GM19351 (cell line): ENCODE data around the gene PCBP3.
"Not testable (repeated sequence)": the region's sequence is repeated elsewhere in the genome, so short reads cannot be mapped to it uniquely, and the experiment has no call there.

ENCODE experiments used
- ATAC-seq: cut with Tn5 transposase; IDR thresholded peaks from one replicate; pipeline ENCODE4 v1.9.1; 2021; ENCODE audit warnings: mild to moderate bottlenecking, moderate library complexity; ENCODE audit not compliant: unreplicated experiment

PCBP3 gene

DNA sequence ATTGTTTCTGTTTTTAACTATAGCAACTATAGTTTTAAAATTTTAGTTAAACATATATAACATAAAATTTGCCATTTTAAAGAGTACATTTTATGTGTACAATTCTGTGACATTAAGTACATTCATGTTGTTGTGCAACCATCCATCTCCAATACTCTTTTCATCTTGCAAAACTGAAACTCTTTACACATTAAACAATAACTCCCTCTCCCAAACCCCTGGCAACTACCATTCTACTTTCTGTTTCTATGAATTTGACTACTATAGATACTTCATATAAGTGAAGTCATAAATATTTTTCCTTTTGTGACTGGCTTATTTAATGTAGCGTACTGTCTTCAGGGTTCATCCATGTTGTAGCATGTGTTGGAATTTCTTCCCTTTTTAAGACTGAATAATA, 25.9 kb downstream of the PCBP3 start:
- ATAC-seq = no peak

- ATAC-seq = no peak
Measured at GRCh38 chr21:45670731-45671130, 27.2 kb downstream of the PCBP3 start.

DNA sequence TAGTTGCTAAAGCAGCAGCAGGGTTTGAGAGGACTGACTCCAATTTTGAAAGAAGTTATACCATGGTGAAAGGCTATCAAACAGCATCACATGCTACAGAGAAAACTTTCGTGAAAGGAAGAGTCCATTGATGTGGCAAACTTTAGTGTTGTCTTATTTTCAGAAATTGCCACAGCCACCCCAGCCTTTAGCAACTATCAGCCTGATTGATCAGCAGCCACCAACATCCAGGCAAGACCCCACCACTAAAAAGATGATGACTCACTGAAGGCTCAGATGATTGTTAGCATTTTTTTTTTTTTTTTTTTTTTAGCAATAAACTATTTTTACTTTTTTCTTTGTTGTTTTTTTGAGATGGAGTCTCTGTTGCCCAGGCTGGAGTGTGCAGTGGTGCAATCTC, 35.3 kb downstream of the PCBP3 start:
- ATAC-seq = not testable (repeated sequence)

GRCh38 chr21:45680215-45680614, 36.7 kb downstream of the PCBP3 start:
- ATAC-seq = no peak

DNA sequence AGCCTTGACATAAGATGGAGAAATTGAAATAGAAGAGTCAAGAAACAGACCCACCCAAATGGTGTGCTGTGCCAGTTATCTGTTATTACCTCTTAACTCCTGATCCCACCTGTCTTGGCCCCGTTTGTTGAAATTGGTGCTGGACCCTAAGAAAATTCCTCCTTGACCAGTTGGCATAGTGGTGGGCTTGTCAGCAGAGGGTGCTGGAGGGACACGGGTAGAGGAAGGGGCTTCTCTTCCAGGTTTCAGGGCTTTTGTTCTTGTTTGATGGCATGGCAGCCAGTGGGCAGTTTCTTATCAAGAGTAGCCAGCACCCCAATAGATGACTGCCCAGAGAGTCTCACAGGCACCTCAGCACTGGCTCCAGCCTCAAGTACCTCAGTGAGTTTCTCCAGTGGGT, 51.6 kb downstream of the PCBP3 start:
- ATAC-seq = no peak

DNA sequence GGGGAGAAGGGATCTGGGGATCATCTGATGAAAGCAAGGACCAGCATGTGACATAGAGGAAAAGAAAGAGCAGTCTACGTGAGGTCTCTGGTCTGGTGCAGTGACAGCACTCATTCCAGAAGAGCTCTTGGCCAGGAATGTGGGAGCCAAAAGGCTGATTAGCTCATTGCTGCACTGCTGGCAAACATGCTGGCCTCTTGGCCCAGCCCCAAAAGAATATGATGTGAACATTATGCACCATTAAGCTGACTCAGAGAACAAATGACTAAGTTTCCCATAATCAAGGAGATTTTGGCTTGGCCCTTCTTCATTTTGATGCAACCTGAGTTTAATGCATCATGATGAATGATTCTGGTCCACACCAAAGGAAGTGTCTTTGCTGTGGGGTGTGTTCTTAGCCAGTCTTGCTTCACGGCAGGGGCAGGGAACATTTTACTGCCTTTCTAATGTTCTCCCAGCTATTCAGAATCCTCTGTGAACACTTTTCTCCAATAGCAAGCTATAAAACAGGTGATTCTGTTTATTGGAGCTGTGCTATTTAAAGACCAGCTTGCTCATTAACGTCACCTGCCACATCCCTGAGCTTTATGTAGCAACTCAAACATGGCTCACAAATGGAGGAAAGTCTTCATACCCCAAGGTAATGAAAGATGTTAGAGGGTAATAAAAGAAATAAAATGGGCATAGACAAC, 55.1 kb downstream of the PCBP3 start:
- ATAC-seq = no peak

- no peak for ATAC-seq
Measured at GRCh38 chr21:45699251-45699942, 55.9 kb downstream of the PCBP3 start.

GRCh38 chr21:45699966-45700365, 56.4 kb downstream of the PCBP3 start:
- no peak for ATAC-seq

- no peak for ATAC-seq
Measured at GRCh38 chr21:45700461-45700860, 56.9 kb downstream of the PCBP3 start.

DNA sequence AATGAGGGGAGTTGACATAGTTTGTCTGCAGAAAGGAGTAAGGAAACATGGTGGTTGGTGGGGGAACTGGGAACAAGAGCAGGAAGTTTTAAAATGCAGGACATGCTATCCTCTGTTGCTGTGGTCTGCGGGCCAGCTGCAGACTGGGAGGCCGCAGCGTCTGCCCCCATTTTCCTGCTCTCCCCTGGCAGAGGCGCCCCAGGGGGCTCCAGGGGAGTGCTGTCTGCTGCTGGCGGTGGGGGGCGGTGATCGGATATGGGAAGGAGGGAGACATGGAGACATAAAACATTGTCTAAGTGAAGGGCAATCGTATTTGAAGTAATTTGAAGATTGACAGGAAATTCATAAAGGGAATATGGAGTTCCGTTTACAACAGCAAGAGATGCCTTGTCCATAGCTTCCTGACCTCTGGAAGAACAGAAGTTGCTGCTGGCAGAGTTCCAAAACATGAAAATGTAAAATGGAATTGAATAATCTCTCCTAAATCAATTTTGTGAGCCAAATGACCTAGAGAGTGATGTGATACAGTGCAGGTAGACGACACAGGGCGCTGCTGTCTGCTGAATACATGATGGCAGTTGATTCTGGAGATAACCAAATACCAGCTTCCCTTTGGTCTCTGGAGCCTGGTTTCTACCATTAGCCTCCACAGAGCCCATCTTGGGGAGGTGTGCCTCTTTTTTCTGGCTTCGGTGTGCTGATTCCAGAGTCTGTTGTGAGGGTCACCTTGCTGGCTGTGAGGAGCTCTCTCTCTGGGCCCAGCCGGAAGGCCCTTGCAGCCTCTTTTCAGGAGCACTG, 61.0 kb downstream of the PCBP3 start:
- ATAC-seq = no peak

GRCh38 chr21:45706299-45706698, 62.8 kb downstream of the PCBP3 start:
- no peak for ATAC-seq

- no peak for ATAC-seq
Measured at GRCh38 chr21:45709173-45709572, 65.6 kb downstream of the PCBP3 start.

DNA sequence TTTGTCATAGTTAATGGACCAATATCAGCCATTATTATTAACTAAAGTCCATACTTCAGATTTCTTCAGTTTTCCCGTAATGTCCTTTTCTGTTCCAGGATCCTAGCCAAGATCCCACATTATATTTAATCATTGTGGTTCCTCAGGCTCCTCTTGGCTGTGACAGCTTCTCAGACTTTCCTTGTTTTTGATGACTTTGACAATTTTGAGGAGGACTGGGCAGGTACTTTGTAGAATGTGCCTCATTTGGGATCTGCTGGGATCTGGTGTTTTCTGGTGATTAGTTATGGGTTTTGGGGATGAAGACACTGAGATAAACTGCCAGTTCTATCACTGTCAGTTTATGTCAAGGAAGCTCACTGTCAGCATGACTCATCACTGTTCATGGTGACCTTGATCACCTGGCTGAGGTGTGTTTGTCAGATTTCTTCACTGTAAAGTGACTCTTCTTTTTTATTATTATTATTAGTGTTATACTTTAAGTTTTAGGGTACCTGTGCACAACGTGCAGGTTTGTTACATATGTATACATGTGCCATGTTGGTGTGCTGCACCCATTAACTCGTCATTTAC, 66.3 kb downstream of the PCBP3 start:
- ATAC-seq = no peak

DNA sequence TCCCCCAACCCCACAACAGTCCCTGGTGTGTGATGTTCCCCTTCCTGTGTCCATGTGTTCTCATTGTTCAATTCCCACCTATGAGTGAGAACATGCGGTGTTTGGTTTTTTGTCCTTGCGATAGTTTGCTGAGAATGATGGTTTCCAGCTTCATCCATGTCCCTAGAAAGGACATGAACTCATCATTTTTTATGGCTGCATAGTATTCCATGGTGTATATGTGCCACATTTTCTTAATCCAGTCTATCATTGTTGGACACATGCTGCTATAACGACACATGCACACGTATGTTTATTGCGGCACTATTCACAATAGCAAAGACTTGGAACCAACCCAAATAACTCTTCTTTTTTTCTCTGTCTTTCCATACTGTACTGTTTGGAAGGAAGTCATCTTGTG, 66.8 kb downstream of the PCBP3 start:
- not testable (repeated sequence) for ATAC-seq

- no peak for ATAC-seq
Measured at GRCh38 chr21:45713613-45714012, 70.1 kb downstream of the PCBP3 start.

DNA sequence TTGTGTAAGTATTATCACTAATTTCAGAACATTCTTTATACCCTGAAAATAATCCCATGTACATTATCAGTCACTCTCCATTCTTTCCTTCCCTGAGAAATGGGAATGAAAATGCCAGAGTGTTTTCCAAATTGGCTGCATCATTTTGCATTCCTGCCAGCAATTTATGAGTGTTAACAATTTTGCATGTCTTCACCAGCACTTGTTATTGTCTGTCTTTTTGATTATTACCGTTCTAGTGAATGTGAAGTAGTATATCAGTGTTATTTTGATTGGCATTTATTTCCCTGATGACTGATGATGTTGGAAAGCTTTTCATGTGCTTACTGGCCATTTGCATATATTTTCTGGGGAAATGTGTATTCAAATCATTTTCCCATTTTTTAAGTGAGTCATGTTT, 71.9 kb downstream of the PCBP3 start:
- no peak for ATAC-seq

- ATAC-seq = no peak
Measured at GRCh38 chr21:45718413-45718812, 74.9 kb downstream of the PCBP3 start.

GRCh38 chr21:45719177-45719802, 75.8 kb downstream of the PCBP3 start:
- ATAC-seq = no peak

GRCh38 chr21:45720204-45720603, 76.7 kb downstream of the PCBP3 start:
- not testable (repeated sequence) for ATAC-seq

DNA sequence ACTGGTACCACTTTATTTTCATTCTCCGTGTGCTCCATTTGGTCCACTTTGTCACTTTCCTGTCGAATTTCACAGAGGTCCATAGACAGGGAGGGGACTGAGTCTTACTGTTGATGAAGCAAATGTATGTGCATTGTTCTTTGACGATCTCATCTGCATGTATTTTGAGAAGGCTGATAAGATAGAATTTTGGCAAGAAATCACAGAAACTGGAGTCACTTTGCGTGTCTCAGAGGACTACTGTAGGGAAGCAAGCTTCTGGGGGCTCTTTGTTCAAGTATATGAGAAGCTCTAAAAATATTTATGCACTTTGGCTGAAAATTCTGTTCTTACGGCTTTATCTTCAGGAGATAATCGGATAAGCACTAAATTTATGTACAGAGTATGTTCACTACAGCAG, 78.1 kb downstream of the PCBP3 start:
- no peak for ATAC-seq
